ENCODE results near the gene MPPED1.

MPPED1 gene

GRCh38 chr22:43490311-43490710 is 78.5 kb downstream of the MPPED1 start:
- DNase-seq (no peak), ATAC-seq (replicated peaks) (no peak)
- peaks cover 10 to 21% of the 10 kb centered on the region in 2 donors for H3K27me3 Mint-ChIP-seq
- H3K27ac Mint-ChIP-seq, result no peak overlapping the region
- no peaks in the 10 kb centered on the region for H3K4me1 Mint-ChIP-seq (ENCODE audit: low read depth in 2 of 2)
- H3K4me3 Mint-ChIP-seq, result no peak overlapping the region
- H3K9me3 Mint-ChIP-seq, result peaks cover 3 to 13% of the 10 kb centered on the region in 2 donors
- no peaks in the 10 kb centered on the region for H3K36me3 Mint-ChIP-seq (ENCODE audit: insufficient read depth)

DNA sequence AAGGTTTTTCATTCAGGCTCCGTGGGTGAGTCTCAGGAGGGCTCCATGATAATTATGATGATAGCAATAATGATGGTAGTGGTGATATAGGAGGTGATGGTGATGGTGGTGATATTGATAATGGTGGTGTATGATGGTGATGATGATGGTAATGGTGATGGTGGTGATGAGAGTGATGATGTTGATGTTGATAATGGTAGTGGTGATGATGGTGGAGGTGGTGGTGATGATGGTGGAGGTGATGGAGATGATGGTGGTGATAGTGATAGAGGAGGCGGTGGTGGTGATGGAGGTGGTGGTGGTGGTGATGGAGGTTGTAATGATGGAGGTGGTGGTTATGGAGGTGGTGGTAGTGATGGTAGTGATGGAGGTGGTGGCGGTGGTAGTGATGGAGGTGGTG is 79.4 kb downstream of the MPPED1 start:
- no peak overlapping the region for H3K27ac Mint-ChIP-seq
- H3K4me1 Mint-ChIP-seq (ENCODE audit: low read depth in 2 of 2), result no peaks in the 10 kb centered on the region
- ATAC-seq (replicated peaks), result no peak
- H3K9me3 Mint-ChIP-seq, result peaks cover 3 to 13% of the 10 kb centered on the region in 2 donors
- peaks cover 10 to 21% of the 10 kb centered on the region in 2 donors for H3K27me3 Mint-ChIP-seq
- DNase-seq, result no peak
- no peak overlapping the region for H3K4me3 Mint-ChIP-seq
- no peaks in the 10 kb centered on the region for H3K36me3 Mint-ChIP-seq (ENCODE audit: insufficient read depth)

GRCh38 chr22:43491737-43492136 is 79.9 kb downstream of the MPPED1 start:
- Mint-ChIP-seq H3K9me3 (peaks cover 3 to 13% of the 10 kb centered on the region in 2 donors), H3K27me3 (peaks cover 7 to 19% of the 10 kb centered on the region in 2 donors), H3K4me3 (no peak overlapping the region), H3K27ac (no peak overlapping the region), H3K36me3 (ENCODE audit: insufficient read depth) (no peaks in the 10 kb centered on the region), H3K4me1 (ENCODE audit: low read depth in 2 of 2) (no peaks in the 10 kb centered on the region)
- DNase-seq (no peak), ATAC-seq (replicated peaks) (no peak)

DNA sequence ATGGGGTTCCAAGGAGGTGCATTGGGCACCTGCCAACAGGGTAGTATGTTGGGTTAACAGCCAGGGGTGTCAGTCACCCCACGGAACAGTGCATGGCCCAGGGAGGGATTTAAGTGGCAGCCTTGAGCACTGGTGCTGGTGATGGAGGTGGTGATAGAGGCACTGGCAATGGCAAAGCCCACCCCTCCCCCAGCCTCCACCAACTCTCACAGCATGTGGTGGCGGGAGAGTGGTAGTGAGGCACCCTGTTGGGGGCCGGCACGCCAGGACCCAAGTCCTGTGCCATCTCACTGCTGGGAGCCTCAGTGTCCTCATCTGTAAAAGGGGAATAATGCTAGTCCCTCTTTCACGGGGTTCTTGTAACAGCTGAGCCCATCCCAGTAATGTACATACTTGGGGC is 81.5 kb downstream of the MPPED1 start:
- Mint-ChIP-seq H3K4me1 (ENCODE audit: low read depth in 2 of 2) (no peaks in the 10 kb centered on the region), H3K4me3 (no peak overlapping the region), H3K27me3 (peaks cover 0 to 9% of the 10 kb centered on the region in 2 donors), H3K27ac (no peak overlapping the region), H3K9me3 (peaks cover 3 to 13% of the 10 kb centered on the region in 2 donors), H3K36me3 (ENCODE audit: insufficient read depth) (no peaks in the 10 kb centered on the region)
- DNase-seq (no peak), ATAC-seq (replicated peaks) (no peak)

DNA sequence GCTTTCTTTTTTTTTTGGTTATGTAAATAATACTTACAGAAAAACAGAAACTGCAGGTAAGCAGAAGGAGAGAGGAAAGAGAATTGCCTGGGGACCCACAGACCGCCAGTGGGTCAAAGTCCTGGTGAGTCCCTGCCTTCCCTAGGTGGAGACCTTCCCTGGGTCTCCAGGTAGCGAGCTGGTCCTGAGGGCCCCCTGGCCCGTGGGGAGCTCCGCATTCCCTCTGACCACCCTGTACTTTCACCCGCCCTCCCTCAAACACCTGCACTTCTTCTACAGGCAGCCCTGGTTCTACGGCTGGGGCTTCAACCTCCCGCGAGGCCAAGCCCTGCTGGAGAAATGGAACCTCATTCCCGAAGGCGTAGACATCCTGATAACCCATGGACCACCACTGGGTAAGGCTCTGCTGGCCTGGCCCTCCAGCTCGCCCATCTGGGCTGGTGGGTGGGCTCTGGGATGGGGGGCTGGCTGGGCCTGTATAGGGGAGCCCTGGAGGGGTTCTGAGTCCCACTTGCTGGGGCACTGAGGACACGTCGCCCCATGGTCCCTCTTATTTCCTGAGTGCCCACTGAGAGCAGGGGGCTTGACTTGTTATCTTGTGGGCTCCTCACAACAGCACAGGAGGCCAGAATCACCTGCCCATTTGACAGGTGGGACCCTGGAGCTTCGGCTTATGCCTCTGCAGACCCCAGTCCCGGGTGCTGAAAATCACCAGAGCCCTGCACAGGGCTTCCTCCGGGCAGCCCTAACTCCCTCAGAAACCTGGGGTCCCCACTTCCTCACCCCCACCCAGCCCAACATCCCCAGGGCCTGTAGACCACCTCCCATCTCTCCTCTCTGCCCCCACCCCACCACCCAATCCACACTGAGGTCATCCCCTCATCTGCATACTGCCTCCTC is 86.4 kb downstream of the MPPED1 start:
- Mint-ChIP-seq H3K27ac (no peak overlapping the region), H3K27me3 (peaks cover 0 to 4% of the 10 kb centered on the region in 2 donors), H3K4me1 (ENCODE audit: low read depth in 2 of 2) (no peaks in the 10 kb centered on the region), H3K36me3 (ENCODE audit: insufficient read depth) (no peaks in the 10 kb centered on the region), H3K9me3 (no peaks in the 10 kb centered on the region), H3K4me3 (no peak overlapping the region)
- no peak for DNase-seq
- ATAC-seq (replicated peaks), result no peak

GRCh38 chr22:43498856-43499253 is 87.0 kb downstream of the MPPED1 start:
- Mint-ChIP-seq H3K27me3 (no peaks in the 10 kb centered on the region), H3K4me3 (no peak overlapping the region), H3K36me3 (ENCODE audit: insufficient read depth) (no peaks in the 10 kb centered on the region), H3K4me1 (ENCODE audit: low read depth in 2 of 2) (no peaks in the 10 kb centered on the region), H3K9me3 (no peaks in the 10 kb centered on the region), H3K27ac (no peak overlapping the region)
- DNase-seq (no peak), ATAC-seq (replicated peaks) (no peak)

GRCh38 chr22:43500792-43501785 is 89.3 kb downstream of the MPPED1 start:
- H3K27ac Mint-ChIP-seq, result no peak overlapping the region
- no peak for DNase-seq
- H3K9me3 Mint-ChIP-seq, result no peaks in the 10 kb centered on the region
- ATAC-seq (replicated peaks), result no peak
- no peak overlapping the region for H3K4me3 Mint-ChIP-seq
- H3K4me1 Mint-ChIP-seq (ENCODE audit: low read depth in 2 of 2), result no peaks in the 10 kb centered on the region
- H3K27me3 Mint-ChIP-seq, result no peaks in the 10 kb centered on the region
- H3K36me3 Mint-ChIP-seq (ENCODE audit: insufficient read depth), result no peaks in the 10 kb centered on the region

DNA sequence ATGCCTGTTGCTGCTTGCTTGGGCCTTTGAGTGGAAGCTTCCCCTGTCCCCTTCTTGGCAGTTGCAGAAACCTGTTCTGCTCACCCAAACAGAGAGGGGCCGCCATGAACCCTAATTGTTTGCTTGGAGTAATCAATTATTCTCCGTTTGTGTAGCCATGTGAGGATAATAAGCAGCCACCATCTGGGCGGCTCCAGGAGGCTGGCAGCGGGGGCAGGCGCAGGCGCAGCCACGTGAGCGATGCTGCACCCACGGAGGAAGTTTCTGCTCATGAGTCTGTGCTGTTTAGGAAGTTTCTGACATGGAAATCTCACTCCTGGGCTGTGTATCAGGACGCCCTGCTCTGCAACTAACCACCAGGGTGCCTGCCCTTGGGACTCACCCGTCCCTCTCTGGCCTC is 90.1 kb downstream of the MPPED1 start:
- no peak overlapping the region for H3K4me3 Mint-ChIP-seq
- H3K9me3 Mint-ChIP-seq, result no peaks in the 10 kb centered on the region
- DNase-seq (no peak), ATAC-seq (replicated peaks) (no peak)
- H3K36me3 Mint-ChIP-seq (ENCODE audit: insufficient read depth), result no peaks in the 10 kb centered on the region
- no peaks in the 10 kb centered on the region for H3K27me3 Mint-ChIP-seq
- H3K27ac Mint-ChIP-seq, result no peak overlapping the region
- no peaks in the 10 kb centered on the region for H3K4me1 Mint-ChIP-seq (ENCODE audit: low read depth in 2 of 2)

DNA sequence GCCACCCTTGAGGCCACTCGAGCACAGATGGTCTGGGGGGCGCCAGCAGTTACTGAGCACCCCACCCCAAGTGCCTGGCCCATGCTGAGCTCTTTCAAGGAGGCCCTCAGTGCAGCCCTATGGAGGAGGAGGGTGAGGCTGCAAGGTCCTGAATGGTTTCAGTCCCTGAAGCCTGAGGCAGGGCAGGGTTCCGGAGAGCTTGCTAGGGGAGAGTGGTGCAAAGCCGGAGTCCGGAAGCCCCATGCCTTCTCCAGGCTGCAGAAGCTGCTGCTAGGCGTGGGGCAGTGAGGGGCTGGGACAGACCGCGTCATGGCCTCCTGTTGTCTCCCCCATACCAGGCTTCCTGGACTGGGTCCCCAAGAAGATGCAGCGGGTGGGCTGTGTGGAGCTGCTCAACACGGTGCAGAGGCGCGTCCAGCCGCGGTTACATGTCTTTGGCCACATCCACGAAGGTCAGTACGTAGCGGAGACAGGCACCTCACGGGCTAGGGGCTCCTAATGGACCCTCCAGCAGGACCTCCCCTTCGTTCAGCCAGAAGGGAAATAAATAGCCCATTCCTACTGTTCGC is 90.6 kb downstream of the MPPED1 start:
- no peaks in the 10 kb centered on the region for H3K36me3 Mint-ChIP-seq (ENCODE audit: insufficient read depth)
- H3K4me3 Mint-ChIP-seq, result no peak overlapping the region
- no peaks in the 10 kb centered on the region for H3K9me3 Mint-ChIP-seq
- H3K4me1 Mint-ChIP-seq (ENCODE audit: low read depth in 2 of 2), result no peaks in the 10 kb centered on the region
- no peaks in the 10 kb centered on the region for H3K27me3 Mint-ChIP-seq
- no peak for ATAC-seq (replicated peaks)
- DNase-seq, result no peak
- no peak overlapping the region for H3K27ac Mint-ChIP-seq

- Mint-ChIP-seq H3K4me3 (no peak overlapping the region), H3K27me3 (no peaks in the 10 kb centered on the region), H3K36me3 (ENCODE audit: insufficient read depth) (no peaks in the 10 kb centered on the region), H3K9me3 (no peaks in the 10 kb centered on the region), H3K4me1 (ENCODE audit: low read depth in 2 of 2) (no peaks in the 10 kb centered on the region), H3K27ac (no peak overlapping the region)
- no peak for ATAC-seq (replicated peaks)
- DNase-seq, result no peak
Observed at GRCh38 chr22:43504068-43504467, 92.3 kb downstream of the MPPED1 start.

GRCh38 chr22:43504666-43505261 is 93.0 kb downstream of the MPPED1 start:
- DNase-seq (no peak), ATAC-seq (replicated peaks) (no peak)
- Mint-ChIP-seq H3K27me3 (no peaks in the 10 kb centered on the region), H3K27ac (no peak overlapping the region), H3K4me3 (no peak overlapping the region), H3K4me1 (ENCODE audit: low read depth in 2 of 2) (no peaks in the 10 kb centered on the region), H3K36me3 (ENCODE audit: insufficient read depth) (no peaks in the 10 kb centered on the region), H3K9me3 (no peaks in the 10 kb centered on the region)

DNA sequence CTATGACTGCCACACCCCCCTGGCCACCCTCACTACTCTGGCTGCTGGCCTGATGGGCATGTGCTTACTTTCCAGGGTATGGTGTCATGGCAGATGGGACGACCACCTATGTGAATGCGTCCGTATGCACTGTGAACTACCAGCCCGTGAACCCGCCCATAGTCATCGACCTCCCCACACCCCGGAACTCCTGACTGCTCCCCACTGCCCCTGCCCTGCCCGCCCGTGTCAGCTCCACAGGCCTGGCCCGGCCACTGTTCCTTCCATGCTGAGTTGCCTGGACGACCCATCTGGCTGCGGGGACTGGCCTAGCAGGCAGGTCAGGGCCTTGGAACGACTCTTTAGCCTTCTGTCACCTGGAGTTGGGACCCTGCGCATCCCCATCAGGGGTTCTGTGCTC is 93.6 kb downstream of the MPPED1 start:
- Mint-ChIP-seq H3K36me3 (ENCODE audit: insufficient read depth) (no peaks in the 10 kb centered on the region), H3K27ac (no peak overlapping the region), H3K4me3 (no peak overlapping the region), H3K4me1 (ENCODE audit: low read depth in 2 of 2) (no peaks in the 10 kb centered on the region), H3K27me3 (no peaks in the 10 kb centered on the region), H3K9me3 (no peaks in the 10 kb centered on the region)
- DNase-seq (no peak), ATAC-seq (replicated peaks) (no peak)

GRCh38 chr22:43505896-43506295 is 94.1 kb downstream of the MPPED1 start:
- DNase-seq (no peak), ATAC-seq (replicated peaks) (no peak)
- Mint-ChIP-seq H3K27ac (no peak overlapping the region), H3K4me3 (no peak overlapping the region), H3K9me3 (no peaks in the 10 kb centered on the region), H3K4me1 (ENCODE audit: low read depth in 2 of 2) (no peaks in the 10 kb centered on the region), H3K27me3 (no peaks in the 10 kb centered on the region), H3K36me3 (ENCODE audit: insufficient read depth) (no peaks in the 10 kb centered on the region)

Measured in effector memory CD8-positive, alpha-beta T cell (primary cell).